ENCODE measurements around the gene CAMK2A.

CAMK2A gene

DNA sequence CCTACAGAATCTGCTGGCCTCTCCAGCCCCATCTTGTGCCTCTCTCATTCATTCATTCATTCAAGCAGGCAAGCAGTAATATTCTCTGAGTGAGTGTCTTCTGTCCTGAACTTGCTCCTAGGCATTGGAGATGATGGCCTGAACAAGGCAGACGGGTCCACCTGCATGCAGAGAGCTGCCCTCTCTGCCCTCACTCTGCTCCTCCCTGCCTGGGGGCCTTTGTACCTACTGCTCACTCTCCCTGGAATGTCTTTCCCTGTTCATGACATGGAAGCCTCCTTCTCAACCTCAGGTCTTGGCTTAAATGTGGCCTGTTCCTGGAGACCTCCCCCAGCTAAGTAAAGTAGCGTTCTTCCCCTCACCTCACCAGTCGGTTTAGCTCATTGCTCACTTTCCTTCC lies 116.4 kb downstream of the CAMK2A start:
- DNase-seq (ENCODE audit: low read depth in 3 of 3, low spot score in 1 of 3): no peak

- DNase-seq (ENCODE audit: low read depth in 3 of 3, low spot score in 1 of 3): no peak
Measured at GRCh38 chr5:150172556-150172955, 117.0 kb downstream of the CAMK2A start.

GRCh38 chr5:150172145-150172544 lies 117.4 kb downstream of the CAMK2A start:
- no peak for DNase-seq (ENCODE audit: low read depth in 3 of 3, low spot score in 1 of 3)
